Fibroblast of lung (primary cell): ENCODE results near the gene LCE1E. TPM values are rescaled to one million over a fixed set of nuclear protein-coding genes. Genes with fewer than 3 reads are reported as not detected.

ENCODE experiments used
- DNase-seq, 2 donors: peaks; one replicate each; pipeline versions ENCODE4 v3.0.0 to v3.0.0-alpha.2; 2010; ENCODE audit warnings: low read depth in 2 of 2
- H2AFZ ChIP-seq: 2 replicates; pipeline ENCODE4 v1.5.1; 2012; ENCODE audit warnings: low read length, control low read depth, inconsistent platforms
- H3K27ac ChIP-seq: 2 replicates; pipeline ENCODE4 v1.5.1; 2011; ENCODE audit warnings: low read length, control low read depth; ENCODE audit not compliant: insufficient read depth
- H3K27me3 ChIP-seq: 2 replicates; pipeline ENCODE4 v1.5.1; 2011; ENCODE audit warnings: mild to moderate bottlenecking, low read length; ENCODE audit not compliant: control insufficient read depth, insufficient read depth
- H3K36me3 ChIP-seq: 2 replicates; pipeline ENCODE4 v1.5.1; 2011; ENCODE audit warnings: low read length; ENCODE audit not compliant: control insufficient read depth, insufficient read depth
- H3K4me1 ChIP-seq: 2 replicates; pipeline ENCODE4 v1.5.1; 2011; ENCODE audit warnings: low read length; ENCODE audit not compliant: control insufficient read depth, insufficient read depth; ENCODE audit errors: extremely low read depth
- H3K4me2 ChIP-seq: 2 replicates; pipeline ENCODE4 v1.5.1; 2011; ENCODE audit warnings: low read length, control low read depth; ENCODE audit not compliant: insufficient read depth; ENCODE audit errors: extremely low read depth
- H3K4me3 ChIP-seq, 4 experiments: fragments of 200-600 bp in 1 of 4; sonication (generic) in 1 of 4; replicated peaks in 1 of 4; 2 replicates each; pipeline ENCODE4 v1.5.1; 2011 to 2016; ENCODE audit warnings: low read length in 4 of 4, low read depth in 3 of 4, mild to moderate bottlenecking in 3 of 4, control low read depth in 2 of 4, inconsistent platforms in 1 of 4, mixed read lengths in 1 of 4; ENCODE audit not compliant: insufficient read depth in 1 of 4; ENCODE audit errors: control extremely low read depth in 1 of 4
- H3K79me2 ChIP-seq: 2 replicates; pipeline ENCODE4 v1.5.1; 2012; ENCODE audit warnings: mild to moderate bottlenecking, low read length, inconsistent platforms; ENCODE audit not compliant: control insufficient read depth, insufficient read depth
- H3K9ac ChIP-seq: 2 replicates; pipeline ENCODE4 v1.5.1; 2011; ENCODE audit warnings: mild to moderate bottlenecking, low read length, control low read depth; ENCODE audit not compliant: insufficient read depth
- H3K9me3 ChIP-seq: 2 replicates; pipeline ENCODE4 v1.5.1; 2012; ENCODE audit warnings: low read depth, low read length; ENCODE audit not compliant: control insufficient read depth, insufficient read depth
- H4K20me1 ChIP-seq: 2 replicates; pipeline ENCODE4 v1.5.1; 2011; ENCODE audit warnings: low read length; ENCODE audit not compliant: control insufficient read depth, insufficient read depth; ENCODE audit errors: extremely low read depth
- EZH2 ChIP-seq: IDR thresholded peaks from 2 replicates; pipeline ENCODE4 v1.5.1; 2012; ENCODE audit warnings: low read length, control low read depth, mild to moderate bottlenecking; ENCODE audit errors: missing control alignments
- polyA plus RNA-seq, 2 donors: library from polyadenylated mRNA; depleted of rRNA in 1 of 2; stranded (reverse) in 1 of 2; unstranded in 1 of 2; fragments of >200 nt; gene quantifications; 2 replicates each; pipeline ENCODE4 v1.2.1, GENCODE V29; 2011 to 2012; ENCODE audit warnings: missing spikeins in 1 of 2
- total RNA-seq: library from RNA; depleted of rRNA; stranded (reverse); fragments of >200 nt; gene quantifications from 2 replicates; pipeline ENCODE4 v1.2.1, GENCODE V29; 2014
- TF ChIP-seq, protein P1 (sequence below), 2 donors: IDR thresholded peaks in 1 of 2; conservative IDR thresholded peaks in 1 of 2; 1 replicate in 1 of 2; 2 replicates in 1 of 2; pipeline ENCODE4 v1.5.1; 2011 to 2012; ENCODE audit warnings: low read length in 2 of 2, control low read depth in 1 of 2, inconsistent platforms in 1 of 2, low read depth in 1 of 2, mild to moderate bottlenecking in 1 of 2

The LCE1E gene
- total and polyA plus RNA-seq, 2 donors (not counting 1 experiment from before 2014, with no cell fraction given), result 0.14 TPM; not detected in 1

DNA sequence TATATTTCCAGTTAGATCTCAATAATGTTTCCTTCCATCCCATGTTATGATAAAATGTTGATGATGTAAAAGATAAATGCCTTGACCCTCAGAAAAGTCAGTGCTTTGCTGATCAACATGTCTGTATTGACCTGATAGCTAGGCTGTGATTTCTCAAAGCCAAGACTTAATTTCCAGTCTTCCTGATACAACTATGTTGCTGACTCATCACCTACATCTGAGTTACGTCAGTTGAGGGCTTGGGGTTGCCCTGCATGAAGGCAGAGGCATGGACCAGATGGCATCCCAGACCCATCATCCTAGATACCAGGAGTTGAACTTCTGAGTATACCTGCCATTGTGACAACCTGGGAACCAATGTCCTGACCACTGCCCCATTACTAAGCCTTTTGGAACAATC is 15.3 kb downstream of the LCE1E start:
- H3K4me1 ChIP-seq, result no peaks in the 10 kb centered on the region
- no peak for DNase-seq

DNA sequence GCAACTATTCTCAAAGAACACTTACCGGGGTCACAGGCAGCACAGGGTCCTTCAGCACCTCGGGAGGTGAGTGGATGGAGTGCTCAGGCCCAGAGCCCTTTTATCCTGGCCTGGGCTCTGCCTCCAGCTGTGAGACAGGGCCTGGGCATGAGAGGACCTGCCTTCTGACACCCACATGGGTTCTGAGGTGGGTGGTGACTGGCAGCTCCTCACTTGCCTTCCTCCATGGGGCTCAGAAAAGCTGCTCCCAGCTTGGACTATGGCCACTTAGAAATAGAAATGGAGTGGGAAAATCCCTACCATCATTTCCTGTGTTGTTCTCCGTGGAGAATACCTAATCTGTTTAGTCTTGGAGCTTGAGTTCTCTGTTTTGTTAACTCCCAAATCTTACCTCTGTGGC is 20.5 kb downstream of the LCE1E start, which contains the start of gene LCE1C:
LCE1C (minus strand) TSS at position 76 of the 400 bp plus-strand sequence. CDS start 1,173 bp downstream, outside the sequence.
- Histone ChIP-seq H3K9me3 (no peaks in the 10 kb centered on the region), H3K9ac (no peak within 1 kb of the TSS), H3K36me3 (no peaks in the 10 kb centered on the region), H3K4me2 (no peak within 1 kb of the TSS), H3K4me1 (no peaks in the 10 kb centered on the region), H3K27me3 (no peaks in the 10 kb centered on the region), H4K20me1 (no peaks in the 10 kb centered on the region), H3K79me2 (no peaks in the 10 kb centered on the region), H3K4me3 (no peak within 1 kb of the TSS), H3K27ac (no peak within 1 kb of the TSS), H2AFZ (no peak within 1 kb of the TSS)
- TF ChIP-seq, protein P1, sequence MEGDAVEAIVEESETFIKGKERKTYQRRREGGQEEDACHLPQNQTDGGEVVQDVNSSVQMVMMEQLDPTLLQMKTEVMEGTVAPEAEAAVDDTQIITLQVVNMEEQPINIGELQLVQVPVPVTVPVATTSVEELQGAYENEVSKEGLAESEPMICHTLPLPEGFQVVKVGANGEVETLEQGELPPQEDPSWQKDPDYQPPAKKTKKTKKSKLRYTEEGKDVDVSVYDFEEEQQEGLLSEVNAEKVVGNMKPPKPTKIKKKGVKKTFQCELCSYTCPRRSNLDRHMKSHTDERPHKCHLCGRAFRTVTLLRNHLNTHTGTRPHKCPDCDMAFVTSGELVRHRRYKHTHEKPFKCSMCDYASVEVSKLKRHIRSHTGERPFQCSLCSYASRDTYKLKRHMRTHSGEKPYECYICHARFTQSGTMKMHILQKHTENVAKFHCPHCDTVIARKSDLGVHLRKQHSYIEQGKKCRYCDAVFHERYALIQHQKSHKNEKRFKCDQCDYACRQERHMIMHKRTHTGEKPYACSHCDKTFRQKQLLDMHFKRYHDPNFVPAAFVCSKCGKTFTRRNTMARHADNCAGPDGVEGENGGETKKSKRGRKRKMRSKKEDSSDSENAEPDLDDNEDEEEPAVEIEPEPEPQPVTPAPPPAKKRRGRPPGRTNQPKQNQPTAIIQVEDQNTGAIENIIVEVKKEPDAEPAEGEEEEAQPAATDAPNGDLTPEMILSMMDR (conservative IDR thresholded peaks at IDR 0.05 in 1 of 2, IDR thresholded peaks at IDR 0.05 in 1 of 2; ENCODE audit: low read depth in 1 of 2, low read length in 2 of 2), result no peak
- no peak for TF ChIP-seq EZH2
- DNase-seq, result no peak

More for the DNA sequence above, 15.3 kb downstream of the LCE1E start:
- Histone ChIP-seq H4K20me1 (no peaks in the 10 kb centered on the region), H3K4me3 (no peak overlapping the region), H3K9me3 (no peaks in the 10 kb centered on the region), H3K27me3 (no peaks in the 10 kb centered on the region), H3K36me3 (no peaks in the 10 kb centered on the region), H3K4me2 (no peak overlapping the region), H3K27ac (no peak overlapping the region), H3K79me2 (no peaks in the 10 kb centered on the region), H3K9ac (no peak overlapping the region), H2AFZ (no peak overlapping the region)
- no peak for TF ChIP-seq EZH2
- TF ChIP-seq, protein P1 (conservative IDR thresholded peaks at IDR 0.05 in 1 of 2, IDR thresholded peaks at IDR 0.05 in 1 of 2; ENCODE audit: low read depth in 1 of 2, low read length in 2 of 2), result no peak

DNA sequence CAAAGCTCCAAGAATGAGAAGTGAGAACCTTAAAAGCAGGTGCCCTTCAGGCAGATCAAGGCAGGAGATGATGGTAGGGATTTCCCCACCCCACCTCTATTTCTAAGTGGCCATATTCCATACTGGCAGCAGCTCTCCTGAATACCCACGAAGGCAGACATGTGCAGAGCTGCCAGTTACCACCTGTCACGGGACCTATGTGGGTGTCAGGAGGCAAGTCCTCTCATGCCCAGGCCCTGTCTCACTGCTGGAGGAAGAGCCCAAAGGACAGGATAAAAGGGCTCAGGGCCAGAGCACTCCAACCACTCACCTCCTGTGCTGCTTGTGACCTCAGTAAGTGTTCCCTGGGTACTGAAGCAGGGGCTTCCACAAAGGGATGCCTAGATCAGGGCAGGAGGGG is 25.0 kb downstream of the LCE1E start:
- Histone ChIP-seq H4K20me1 (no peaks in the 10 kb centered on the region), H2AFZ (no peak overlapping the region), H3K4me2 (no peak overlapping the region), H3K9me3 (no peaks in the 10 kb centered on the region), H3K4me3 (no peak overlapping the region), H3K27ac (no peak overlapping the region), H3K4me1 (no peaks in the 10 kb centered on the region), H3K9ac (no peak overlapping the region), H3K27me3 (no peaks in the 10 kb centered on the region), H3K79me2 (no peaks in the 10 kb centered on the region), H3K36me3 (no peaks in the 10 kb centered on the region)
- DNase-seq, result no peak
- TF ChIP-seq EZH2, result no peak
- TF ChIP-seq, protein P1 (conservative IDR thresholded peaks at IDR 0.05 in 1 of 2, IDR thresholded peaks at IDR 0.05 in 1 of 2; ENCODE audit: low read depth in 1 of 2, low read length in 2 of 2), result no peak
